ENCODE data around the gene HES1.

DNA sequence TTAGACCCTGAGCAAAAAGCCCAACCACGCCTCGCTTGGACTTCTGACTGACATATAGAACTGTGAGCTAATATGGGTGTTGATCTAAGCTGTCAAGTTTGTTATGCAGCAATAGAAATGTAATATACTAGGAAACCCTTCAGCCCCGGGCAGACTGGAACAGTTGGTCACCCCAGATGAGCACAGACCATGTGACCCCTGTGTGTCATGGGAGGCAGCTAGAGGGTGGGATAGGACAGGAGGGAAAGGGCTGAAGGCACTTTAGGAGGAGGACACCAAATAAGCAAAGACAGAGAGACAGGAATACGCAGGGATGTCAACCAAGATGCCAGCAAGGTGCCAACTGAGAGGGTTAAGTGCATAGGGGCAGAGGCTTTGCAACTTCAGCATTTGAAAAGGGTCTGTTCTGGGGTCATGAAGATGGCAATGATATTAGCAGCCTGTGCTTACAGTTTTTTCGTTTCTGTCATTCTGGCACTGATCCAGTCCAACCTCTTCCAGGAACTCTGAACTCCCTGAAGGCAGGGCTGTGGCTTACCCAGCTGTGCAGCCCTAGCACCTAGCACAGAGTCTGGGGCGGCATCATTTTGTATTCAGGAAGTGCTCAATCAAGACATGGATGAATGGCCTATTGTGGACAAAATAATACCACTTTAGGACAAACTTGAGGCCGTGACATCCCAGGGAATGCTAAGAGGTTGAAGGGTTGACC is 51.4 kb downstream of the HES1 start:
- TF ChIP-seq, protein P1, sequence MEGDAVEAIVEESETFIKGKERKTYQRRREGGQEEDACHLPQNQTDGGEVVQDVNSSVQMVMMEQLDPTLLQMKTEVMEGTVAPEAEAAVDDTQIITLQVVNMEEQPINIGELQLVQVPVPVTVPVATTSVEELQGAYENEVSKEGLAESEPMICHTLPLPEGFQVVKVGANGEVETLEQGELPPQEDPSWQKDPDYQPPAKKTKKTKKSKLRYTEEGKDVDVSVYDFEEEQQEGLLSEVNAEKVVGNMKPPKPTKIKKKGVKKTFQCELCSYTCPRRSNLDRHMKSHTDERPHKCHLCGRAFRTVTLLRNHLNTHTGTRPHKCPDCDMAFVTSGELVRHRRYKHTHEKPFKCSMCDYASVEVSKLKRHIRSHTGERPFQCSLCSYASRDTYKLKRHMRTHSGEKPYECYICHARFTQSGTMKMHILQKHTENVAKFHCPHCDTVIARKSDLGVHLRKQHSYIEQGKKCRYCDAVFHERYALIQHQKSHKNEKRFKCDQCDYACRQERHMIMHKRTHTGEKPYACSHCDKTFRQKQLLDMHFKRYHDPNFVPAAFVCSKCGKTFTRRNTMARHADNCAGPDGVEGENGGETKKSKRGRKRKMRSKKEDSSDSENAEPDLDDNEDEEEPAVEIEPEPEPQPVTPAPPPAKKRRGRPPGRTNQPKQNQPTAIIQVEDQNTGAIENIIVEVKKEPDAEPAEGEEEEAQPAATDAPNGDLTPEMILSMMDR (IDR thresholded peaks at IDR 0.05), result no peak
- no peak for TF ChIP-seq POLR2A (IDR thresholded peaks at IDR 0.05)

All from tibial nerve (tissue), 3 donors.